Measurements from ENCODE around the gene RASL12. TPM values are rescaled to one million over a fixed set of nuclear protein-coding genes. Genes with fewer than 3 reads are reported as not detected.

Gene RASL12
- total and polyA plus RNA-seq, 2 donors (not counting 1 experiment from before 2014, with no cell fraction given), result 9.1 to 50.5 TPM

GRCh38 chr15:65006876-65007275 is 60.9 kb downstream of the RASL12 start:
- Histone ChIP-seq H3K27me3 (ENCODE audit: control insufficient read depth, insufficient read depth, low read length) (no peaks in the 10 kb centered on the region), H3K4me3 (replicated peaks in 1 of 4; ENCODE audit: control extremely low read depth in 1 of 4, insufficient read depth in 1 of 4, low read depth in 3 of 4, low read length in 4 of 4) (no peak overlapping the region), H3K36me3 (ENCODE audit: control insufficient read depth, insufficient read depth, low read length) (no peaks in the 10 kb centered on the region), H3K4me2 (ENCODE audit: extremely low read depth, insufficient read depth, low read length) (no peak overlapping the region), H2AFZ (ENCODE audit: low read length) (no peak overlapping the region), H4K20me1 (ENCODE audit: control insufficient read depth, extremely low read depth, insufficient read depth, low read length) (no peaks in the 10 kb centered on the region), H3K27ac (ENCODE audit: insufficient read depth, low read length) (no peak overlapping the region), H3K9ac (ENCODE audit: insufficient read depth, low read length) (no peak overlapping the region), H3K4me1 (ENCODE audit: control insufficient read depth, extremely low read depth, insufficient read depth, low read length) (no peaks in the 10 kb centered on the region), H3K9me3 (ENCODE audit: control insufficient read depth, insufficient read depth, low read depth, low read length) (no peaks in the 10 kb centered on the region), H3K79me2 (ENCODE audit: control insufficient read depth, insufficient read depth, low read length) (no peaks in the 10 kb centered on the region)
- TF ChIP-seq CTCF (conservative IDR thresholded peaks at IDR 0.05 in 1 of 2, IDR thresholded peaks at IDR 0.05 in 1 of 2; ENCODE audit: low read depth in 1 of 2, low read length in 2 of 2) (no peak), EZH2 (IDR thresholded peaks at IDR 0.05; ENCODE audit: low read length, missing control alignments) (no peak)
- no peak for DNase-seq (ENCODE audit: low read depth in 2 of 2)

DNA sequence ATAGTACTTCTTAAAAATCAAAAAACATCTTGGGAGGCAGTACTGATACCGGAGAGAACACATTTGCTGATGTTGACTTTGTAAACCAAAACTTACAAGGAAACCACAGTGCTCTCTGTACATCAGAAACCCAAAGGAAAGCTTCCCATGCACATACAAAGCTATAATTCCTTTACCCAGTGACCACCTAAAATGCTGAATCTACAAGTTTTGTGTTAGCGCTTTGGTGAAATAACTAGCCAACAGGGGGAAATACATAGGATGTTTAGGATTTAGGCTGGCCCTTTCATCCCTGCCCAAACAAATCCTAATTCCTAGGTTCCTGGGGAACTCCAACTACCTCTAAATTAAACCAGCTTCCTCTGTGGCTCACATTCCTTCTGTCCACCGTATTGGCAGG is 62.8 kb downstream of the RASL12 start:
- H3K4me1 ChIP-seq (ENCODE audit: control insufficient read depth, extremely low read depth, insufficient read depth, low read length), result no peaks in the 10 kb centered on the region

More for the DNA sequence above, 62.8 kb downstream of the RASL12 start:
- Histone ChIP-seq H3K4me2 (ENCODE audit: extremely low read depth, insufficient read depth, low read length) (no peak overlapping the region), H3K4me3 (replicated peaks in 1 of 4; ENCODE audit: control extremely low read depth in 1 of 4, insufficient read depth in 1 of 4, low read depth in 3 of 4, low read length in 4 of 4) (no peak overlapping the region), H2AFZ (ENCODE audit: low read length) (no peak overlapping the region), H3K9me3 (ENCODE audit: control insufficient read depth, insufficient read depth, low read depth, low read length) (no peaks in the 10 kb centered on the region), H3K36me3 (ENCODE audit: control insufficient read depth, insufficient read depth, low read length) (no peaks in the 10 kb centered on the region), H3K27me3 (ENCODE audit: control insufficient read depth, insufficient read depth, low read length) (no peaks in the 10 kb centered on the region), H4K20me1 (ENCODE audit: control insufficient read depth, extremely low read depth, insufficient read depth, low read length) (no peaks in the 10 kb centered on the region), H3K9ac (ENCODE audit: insufficient read depth, low read length) (no peak overlapping the region), H3K79me2 (ENCODE audit: control insufficient read depth, insufficient read depth, low read length) (no peaks in the 10 kb centered on the region), H3K27ac (ENCODE audit: insufficient read depth, low read length) (no peak overlapping the region)
- no peak for TF ChIP-seq EZH2 (IDR thresholded peaks at IDR 0.05; ENCODE audit: low read length, missing control alignments)
- no peak for TF ChIP-seq CTCF (conservative IDR thresholded peaks at IDR 0.05 in 1 of 2, IDR thresholded peaks at IDR 0.05 in 1 of 2; ENCODE audit: low read depth in 1 of 2, low read length in 2 of 2)
- DNase-seq (ENCODE audit: low read depth in 2 of 2), result no peak

Other genes with a start within 250 kb of the RASL12 start
- 3.1 and 9.4 TPM in 2 replicates for gene PIF1, start 242.3 kb downstream of the RASL12 start, total RNA-seq
- gene PIF1, start 242.3 kb downstream of the RASL12 start, polyA plus RNA-seq, result 5.1 and 5.2 TPM in 2 replicates
- 70.1 and 163 TPM in 2 replicates for gene PLEKHO2, start 226.1 kb downstream of the RASL12 start, total RNA-seq
- gene PLEKHO2, start 226.1 kb downstream of the RASL12 start, polyA plus RNA-seq, result 39.2 and 78.6 TPM in 2 replicates
- 6.7 and 13.2 TPM in 2 replicates for gene ANKDD1A, start 156.1 kb downstream of the RASL12 start, total RNA-seq
- gene ANKDD1A, start 156.1 kb downstream of the RASL12 start, polyA plus RNA-seq, result 3.2 and 8.2 TPM in 2 replicates
- gene SPG21, start 78.1 kb downstream of the RASL12 start, total RNA-seq, result 68.4 and 90.4 TPM in 2 replicates
- gene SPG21, start 78.1 kb downstream of the RASL12 start, polyA plus RNA-seq, result 89.9 and 95.3 TPM in 2 replicates
- gene MTFMT, start 38.4 kb downstream of the RASL12 start, total RNA-seq, result 17.0 and 17.5 TPM in 2 replicates
- 12.6 and 16.6 TPM in 2 replicates for gene MTFMT, start 38.4 kb downstream of the RASL12 start, polyA plus RNA-seq
- gene SLC51B, start 22.6 kb downstream of the RASL12 start, total RNA-seq, result 0.51 and 0.66 TPM in 2 replicates
- gene SLC51B, start 22.6 kb downstream of the RASL12 start, polyA plus RNA-seq, result 0.98 and 1.2 TPM in 2 replicates
- gene KBTBD13, start 8.8 kb upstream of the RASL12 start, total RNA-seq, result not detected in 2 replicates
- 0.02 TPM in 1 of 2 replicates, not detected in the other for gene KBTBD13, start 8.8 kb upstream of the RASL12 start, polyA plus RNA-seq
- gene UBAP1L, start 47.2 kb upstream of the RASL12 start, total RNA-seq, result 0.99 and 1.0 TPM in 2 replicates
- gene UBAP1L, start 47.2 kb upstream of the RASL12 start, polyA plus RNA-seq, result 0.18 and 0.33 TPM in 2 replicates
- 17.0 and 18.5 TPM in 2 replicates for gene PDCD7, start 65.8 kb upstream of the RASL12 start, total RNA-seq
- gene PDCD7, start 65.8 kb upstream of the RASL12 start, polyA plus RNA-seq, result 21.7 and 23.0 TPM in 2 replicates
- 36.2 and 42.1 TPM in 2 replicates for gene CLPX, start 117.4 kb upstream of the RASL12 start, total RNA-seq
- 50.4 and 53.4 TPM in 2 replicates for gene CLPX, start 117.4 kb upstream of the RASL12 start, polyA plus RNA-seq
- gene CILP, start 143.5 kb upstream of the RASL12 start, total RNA-seq, result 0.17 and 0.26 TPM in 2 replicates
- 0.06 and 0.17 TPM in 2 replicates for gene CILP, start 143.5 kb upstream of the RASL12 start, polyA plus RNA-seq
- gene PARP16, start 218.9 kb upstream of the RASL12 start, total RNA-seq, result 2.6 and 3.6 TPM in 2 replicates
- gene PARP16, start 218.9 kb upstream of the RASL12 start, polyA plus RNA-seq, result 2.9 and 4.9 TPM in 2 replicates
- gene RNU5A-1, start 228.1 kb upstream of the RASL12 start, total RNA-seq, result not detected in 2 replicates
- gene RNU5A-1, start 228.1 kb upstream of the RASL12 start, polyA plus RNA-seq, result not detected in 2 replicates
- not detected in 2 replicates for gene RNU5B-1, start 236.7 kb upstream of the RASL12 start, total RNA-seq
- gene RNU5B-1, start 236.7 kb upstream of the RASL12 start, polyA plus RNA-seq, result not detected in 2 replicates

Data from fibroblast of lung (primary cell).